Mucosa of descending colon (tissue), 3 donors: Measurements from ENCODE around the gene TF. TPM values are rescaled to one million over a fixed set of nuclear protein-coding genes. Genes with fewer than 3 reads are reported as not detected.

Experiments used
- total RNA-seq, 3 donors: library from RNA; stranded (reverse); fragmentation: NEBNext Ultra II Directional in 2 of 3; extraction: Animal tissue kit (Norgen Biotek cat#: 25700) in 2 of 3; gene quantifications; one replicate each; pipeline versions ENCODE4 v1.2.1 to v1.2.4, GENCODE V29; 2021 to 2023
- donor health status: DM: no; HTN: no; CAD: no; lungs with moderate emphysema.
- donor health status: DM: no; HTN: no; CAD: no.
- donor health status: DM: no; HTN: yes; CAD: no.

Gene TF
- total RNA-seq, 3 donors from 2014 or later: 0.51 to 13.5 (median 4.6) TPM

Other genes starting within 250 kb of the TF start
- 100 to 1,000 TPM; 109 to 171 (median 138) TPM for gene CDV3, start 172.7 kb upstream of the TF start, total RNA-seq
- gene TOPBP1, start 84.5 kb upstream of the TF start, total RNA-seq: 10 to 100 TPM; 22.8 to 31.7 (median 23.9) TPM
- gene SRPRB, start 59.4 kb downstream of the TF start, total RNA-seq: 10 to 100 TPM; 29.2 to 38.1 (median 31.2) TPM
- gene RAB6B, start 149.5 kb downstream of the TF start, total RNA-seq: 10 to 100 TPM in 1 of 3 donors, 1 to 10 TPM in 2; 4.1 to 11.6 (median 4.8) TPM